Measurements from ENCODE around the gene LGR6.

DNA sequence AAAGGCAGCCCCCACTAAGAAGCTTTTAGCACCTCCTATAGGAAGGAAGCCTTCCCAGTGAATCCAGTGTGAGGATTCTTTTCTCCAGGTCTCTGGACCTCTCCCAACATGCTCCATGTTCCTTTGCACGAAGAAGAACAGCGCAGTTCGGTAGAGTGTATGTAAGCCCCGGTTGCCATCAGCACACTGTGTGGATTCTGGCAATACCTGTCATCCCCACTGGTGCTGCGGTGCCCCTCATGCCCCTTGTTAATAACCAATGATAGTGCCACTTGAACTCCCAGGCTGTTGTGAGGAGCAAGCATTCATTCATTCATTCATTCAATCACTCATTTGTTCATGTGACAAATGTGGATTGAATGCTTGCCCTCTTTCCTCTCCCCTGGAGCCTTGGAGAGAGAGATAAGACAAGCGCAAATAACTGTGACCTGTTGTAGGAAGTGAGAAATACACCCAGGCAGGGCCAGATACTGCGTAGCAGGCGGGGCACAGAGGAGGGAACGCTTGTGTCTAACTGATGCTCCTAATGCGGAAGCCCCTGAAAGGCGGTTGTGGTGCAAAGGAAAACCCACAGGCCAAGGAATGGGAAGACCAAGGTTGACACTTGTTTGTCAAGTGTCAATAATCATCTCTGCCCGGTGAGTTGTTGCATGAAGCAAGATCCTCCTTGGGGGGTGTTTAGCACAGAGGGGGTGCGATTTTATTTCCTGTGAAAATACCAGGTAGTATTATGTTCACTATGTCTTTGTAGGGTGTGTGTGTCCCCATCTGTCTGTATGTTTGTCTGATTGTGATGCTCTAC is 9.8 kb downstream of the LGR6 start:
- TF ChIP-seq, protein P1, sequence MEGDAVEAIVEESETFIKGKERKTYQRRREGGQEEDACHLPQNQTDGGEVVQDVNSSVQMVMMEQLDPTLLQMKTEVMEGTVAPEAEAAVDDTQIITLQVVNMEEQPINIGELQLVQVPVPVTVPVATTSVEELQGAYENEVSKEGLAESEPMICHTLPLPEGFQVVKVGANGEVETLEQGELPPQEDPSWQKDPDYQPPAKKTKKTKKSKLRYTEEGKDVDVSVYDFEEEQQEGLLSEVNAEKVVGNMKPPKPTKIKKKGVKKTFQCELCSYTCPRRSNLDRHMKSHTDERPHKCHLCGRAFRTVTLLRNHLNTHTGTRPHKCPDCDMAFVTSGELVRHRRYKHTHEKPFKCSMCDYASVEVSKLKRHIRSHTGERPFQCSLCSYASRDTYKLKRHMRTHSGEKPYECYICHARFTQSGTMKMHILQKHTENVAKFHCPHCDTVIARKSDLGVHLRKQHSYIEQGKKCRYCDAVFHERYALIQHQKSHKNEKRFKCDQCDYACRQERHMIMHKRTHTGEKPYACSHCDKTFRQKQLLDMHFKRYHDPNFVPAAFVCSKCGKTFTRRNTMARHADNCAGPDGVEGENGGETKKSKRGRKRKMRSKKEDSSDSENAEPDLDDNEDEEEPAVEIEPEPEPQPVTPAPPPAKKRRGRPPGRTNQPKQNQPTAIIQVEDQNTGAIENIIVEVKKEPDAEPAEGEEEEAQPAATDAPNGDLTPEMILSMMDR (IDR thresholded peaks at IDR 0.05): no peak
- no peak for TF ChIP-seq POLR2A (IDR thresholded peaks at IDR 0.05)

All from testis (tissue), 2 donors.